HepG2 (cell line): ENCODE data around the gene KBTBD2.

Experiments used
- HNRNPK ChIP-seq: fragments of 200-400 bp; formaldehyde crosslinking; IDR thresholded peaks from 2 replicates; pipeline ENCODE4 v1.6.1; 2018; ENCODE audit warnings: low read length, low read depth, moderate library complexity, mild to moderate bottlenecking; ENCODE audit not compliant: poor library complexity, severe bottlenecking
- ISL2 ChIP-seq: sonication (generic); formaldehyde crosslinking; IDR thresholded peaks from 2 replicates; pipeline ENCODE4 v1.5.0; 2020; ENCODE audit warnings: missing genetic modification reagents
- POLR2A ChIP-seq, 2 experiments: IDR thresholded peaks; 2 replicates each; pipeline ENCODE4 v1.6.1; 2011; ENCODE audit warnings: low read depth in 2 of 2, low read length in 2 of 2, mild to moderate bottlenecking in 1 of 2, moderate library complexity in 1 of 2; ENCODE audit not compliant: insufficient read depth in 1 of 2
- POLR2AphosphoS5 ChIP-seq: IDR thresholded peaks from 2 replicates; pipeline ENCODE4 v1.6.1; 2012; ENCODE audit warnings: low read depth, low read length
- ZBTB7A ChIP-seq: sonication (generic); formaldehyde crosslinking; IDR thresholded peaks from 2 replicates; pipeline ENCODE4 v1.8.0; 2022; ENCODE audit warnings: mild to moderate bottlenecking, missing genetic modification reagents
- TF ChIP-seq, protein P1 (sequence below): sonication (generic); formaldehyde crosslinking; IDR thresholded peaks from 2 replicates; pipeline ENCODE4 v1.4.0; 2020; ENCODE audit warnings: missing genetic modification reagents
- TF ChIP-seq, protein P2 (sequence below): sonication (generic); formaldehyde crosslinking; IDR thresholded peaks from 2 replicates; pipeline ENCODE4 v1.8.1; 2022; ENCODE audit warnings: mild to moderate bottlenecking, missing genetic modification reagents
- TF ChIP-seq, protein P3 (sequence below): sonication (generic); formaldehyde crosslinking; IDR thresholded peaks from 2 replicates; pipeline ENCODE4 v1.4.0; 2020; ENCODE audit warnings: missing genetic modification reagents, borderline replicate concordance

DNA sequence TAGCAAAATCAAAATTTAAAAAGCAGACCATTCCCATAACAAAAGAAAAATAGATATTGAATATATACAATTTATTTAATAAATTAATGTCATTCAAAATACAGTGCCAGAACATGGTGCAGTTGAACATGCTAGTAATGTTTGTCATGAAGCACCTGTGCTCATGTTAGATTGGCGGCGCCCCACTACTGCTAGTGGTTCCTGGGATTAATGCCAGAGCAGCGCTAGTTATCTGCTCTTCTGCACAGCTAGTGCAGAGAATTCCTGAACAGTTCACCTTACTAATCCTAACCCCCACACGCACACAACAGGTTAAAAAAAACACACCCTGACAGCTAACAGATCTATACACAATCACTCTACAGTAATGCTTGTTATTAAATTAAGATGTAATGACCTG is 23.4 kb downstream of the KBTBD2 start:
- TF ChIP-seq, protein P1, sequence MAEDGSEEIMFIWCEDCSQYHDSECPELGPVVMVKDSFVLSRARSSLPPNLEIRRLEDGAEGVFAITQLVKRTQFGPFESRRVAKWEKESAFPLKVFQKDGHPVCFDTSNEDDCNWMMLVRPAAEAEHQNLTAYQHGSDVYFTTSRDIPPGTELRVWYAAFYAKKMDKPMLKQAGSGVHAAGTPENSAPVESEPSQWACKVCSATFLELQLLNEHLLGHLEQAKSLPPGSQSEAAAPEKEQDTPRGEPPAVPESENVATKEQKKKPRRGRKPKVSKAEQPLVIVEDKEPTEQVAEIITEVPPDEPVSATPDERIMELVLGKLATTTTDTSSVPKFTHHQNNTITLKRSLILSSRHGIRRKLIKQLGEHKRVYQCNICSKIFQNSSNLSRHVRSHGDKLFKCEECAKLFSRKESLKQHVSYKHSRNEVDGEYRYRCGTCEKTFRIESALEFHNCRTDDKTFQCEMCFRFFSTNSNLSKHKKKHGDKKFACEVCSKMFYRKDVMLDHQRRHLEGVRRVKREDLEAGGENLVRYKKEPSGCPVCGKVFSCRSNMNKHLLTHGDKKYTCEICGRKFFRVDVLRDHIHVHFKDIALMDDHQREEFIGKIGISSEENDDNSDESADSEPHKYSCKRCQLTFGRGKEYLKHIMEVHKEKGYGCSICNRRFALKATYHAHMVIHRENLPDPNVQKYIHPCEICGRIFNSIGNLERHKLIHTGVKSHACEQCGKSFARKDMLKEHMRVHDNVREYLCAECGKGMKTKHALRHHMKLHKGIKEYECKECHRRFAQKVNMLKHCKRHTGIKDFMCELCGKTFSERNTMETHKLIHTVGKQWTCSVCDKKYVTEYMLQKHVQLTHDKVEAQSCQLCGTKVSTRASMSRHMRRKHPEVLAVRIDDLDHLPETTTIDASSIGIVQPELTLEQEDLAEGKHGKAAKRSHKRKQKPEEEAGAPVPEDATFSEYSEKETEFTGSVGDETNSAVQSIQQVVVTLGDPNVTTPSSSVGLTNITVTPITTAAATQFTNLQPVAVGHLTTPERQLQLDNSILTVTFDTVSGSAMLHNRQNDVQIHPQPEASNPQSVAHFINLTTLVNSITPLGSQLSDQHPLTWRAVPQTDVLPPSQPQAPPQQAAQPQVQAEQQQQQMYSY (CRISPR knock-in tag), result no peak
- no peak for TF ChIP-seq HNRNPK
- no peak for TF ChIP-seq POLR2A (IDR thresholded peaks at IDR 0.05; ENCODE audit: insufficient read depth in 1 of 2, low read depth in 2 of 2, low read length in 2 of 2)
- no peak for TF ChIP-seq POLR2AphosphoS5
- TF ChIP-seq, protein P2, sequence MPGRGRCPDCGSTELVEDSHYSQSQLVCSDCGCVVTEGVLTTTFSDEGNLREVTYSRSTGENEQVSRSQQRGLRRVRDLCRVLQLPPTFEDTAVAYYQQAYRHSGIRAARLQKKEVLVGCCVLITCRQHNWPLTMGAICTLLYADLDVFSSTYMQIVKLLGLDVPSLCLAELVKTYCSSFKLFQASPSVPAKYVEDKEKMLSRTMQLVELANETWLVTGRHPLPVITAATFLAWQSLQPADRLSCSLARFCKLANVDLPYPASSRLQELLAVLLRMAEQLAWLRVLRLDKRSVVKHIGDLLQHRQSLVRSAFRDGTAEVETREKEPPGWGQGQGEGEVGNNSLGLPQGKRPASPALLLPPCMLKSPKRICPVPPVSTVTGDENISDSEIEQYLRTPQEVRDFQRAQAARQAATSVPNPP (CRISPR knock-in tag), result no peak
- TF ChIP-seq, protein P3, sequence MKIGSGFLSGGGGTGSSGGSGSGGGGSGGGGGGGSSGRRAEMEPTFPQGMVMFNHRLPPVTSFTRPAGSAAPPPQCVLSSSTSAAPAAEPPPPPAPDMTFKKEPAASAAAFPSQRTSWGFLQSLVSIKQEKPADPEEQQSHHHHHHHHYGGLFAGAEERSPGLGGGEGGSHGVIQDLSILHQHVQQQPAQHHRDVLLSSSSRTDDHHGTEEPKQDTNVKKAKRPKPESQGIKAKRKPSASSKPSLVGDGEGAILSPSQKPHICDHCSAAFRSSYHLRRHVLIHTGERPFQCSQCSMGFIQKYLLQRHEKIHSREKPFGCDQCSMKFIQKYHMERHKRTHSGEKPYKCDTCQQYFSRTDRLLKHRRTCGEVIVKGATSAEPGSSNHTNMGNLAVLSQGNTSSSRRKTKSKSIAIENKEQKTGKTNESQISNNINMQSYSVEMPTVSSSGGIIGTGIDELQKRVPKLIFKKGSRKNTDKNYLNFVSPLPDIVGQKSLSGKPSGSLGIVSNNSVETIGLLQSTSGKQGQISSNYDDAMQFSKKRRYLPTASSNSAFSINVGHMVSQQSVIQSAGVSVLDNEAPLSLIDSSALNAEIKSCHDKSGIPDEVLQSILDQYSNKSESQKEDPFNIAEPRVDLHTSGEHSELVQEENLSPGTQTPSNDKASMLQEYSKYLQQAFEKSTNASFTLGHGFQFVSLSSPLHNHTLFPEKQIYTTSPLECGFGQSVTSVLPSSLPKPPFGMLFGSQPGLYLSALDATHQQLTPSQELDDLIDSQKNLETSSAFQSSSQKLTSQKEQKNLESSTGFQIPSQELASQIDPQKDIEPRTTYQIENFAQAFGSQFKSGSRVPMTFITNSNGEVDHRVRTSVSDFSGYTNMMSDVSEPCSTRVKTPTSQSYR (CRISPR knock-in tag), result no peak
- no peak for TF ChIP-seq ISL2 (CRISPR knock-in tag)
- TF ChIP-seq ZBTB7A, result no peak
